ENCODE results near the gene ASXL3. TPM values are rescaled to one million over a fixed set of nuclear protein-coding genes. Genes with fewer than 3 reads are reported as not detected.

ASXL3 gene
- total RNA-seq, 1 experiment from 2014 or later, result not detected

- no peak for DNase-seq (ENCODE audit: low read depth, low spot score)
- Histone ChIP-seq H3K27ac (ENCODE audit: low read depth, low read length) (no peak overlapping the region), H3K9ac (ENCODE audit: low read length) (no peak overlapping the region), H3K4me2 (ENCODE audit: low read length) (no peak overlapping the region), H3K79me2 (ENCODE audit: insufficient read depth, low read length) (no peaks in the 10 kb centered on the region), H3K36me3 (ENCODE audit: control insufficient read depth in 1 of 2, insufficient read depth in 2 of 2, low read length in 2 of 2) (no peaks in the 10 kb centered on the region), H3K4me3 (replicated peaks in 1 of 2; ENCODE audit: low read depth in 1 of 2, low read length in 2 of 2) (no peak overlapping the region), H3K4me1 (ENCODE audit: control insufficient read depth in 1 of 2, insufficient read depth in 2 of 2, low read length in 2 of 2) (no peaks in the 10 kb centered on the region), H3K9me2 (ENCODE audit: insufficient read depth) (no peaks in the 10 kb centered on the region), H2AFZ (ENCODE audit: low read depth, low read length, poor library complexity, severe bottlenecking) (no peak overlapping the region), H3K9me3 (ENCODE audit: control insufficient read depth in 1 of 2, insufficient read depth in 1 of 2, low read depth in 1 of 2, low read length in 2 of 2) (peaks cover 0 to 16% of the 10 kb centered on the region in 2 experiments; a peak in 2 of 4 replicates), H4K20me1 (ENCODE audit: insufficient read depth) (no peaks in the 10 kb centered on the region), H3K27me3 (ENCODE audit: insufficient read depth, low read length) (no peaks in the 10 kb centered on the region)
- TF ChIP-seq POLR2A (IDR thresholded peaks at IDR 0.05; ENCODE audit: borderline replicate concordance, extremely low read depth, insufficient read depth, insufficient read length) (no peak), RAD21 (IDR thresholded peaks at IDR 0.05; ENCODE audit: low read depth) (no peak), MAX (IDR thresholded peaks at IDR 0.05) (no peak), EZH2phosphoT487 (IDR thresholded peaks at IDR 0.05; ENCODE audit: borderline replicate concordance) (no peak), TCF7L2 (IDR thresholded peaks at IDR 0.05; ENCODE audit: borderline replicate concordance, extremely low read depth, insufficient read depth, insufficient read length) (no peak), CBX3 (IDR thresholded peaks at IDR 0.05; ENCODE audit: low read depth) (no peak), SP1 (IDR thresholded peaks at IDR 0.05; ENCODE audit: low read depth) (no peak), POLR2AphosphoS5 (IDR thresholded peaks at IDR 0.05; ENCODE audit: low read depth, low read length) (no peak), ZBTB33 (IDR thresholded peaks at IDR 0.05; ENCODE audit: extremely low read depth, insufficient replicate concordance, low read length) (no peak), REST (IDR thresholded peaks at IDR 0.05; ENCODE audit: low read depth) (no peak), SIN3A (IDR thresholded peaks at IDR 0.05; ENCODE audit: low read depth) (no peak), ZNF274 (IDR thresholded peaks at IDR 0.05; ENCODE audit: low read depth, low read length) (no peak), CTCF (IDR thresholded peaks at IDR 0.05 in 2 of 3, conservative IDR thresholded peaks at IDR 0.05 in 1 of 3; ENCODE audit: borderline replicate concordance in 1 of 3, insufficient read depth in 1 of 3, low read depth in 2 of 3, low read length in 2 of 3) (no peak), EGR1 (IDR thresholded peaks at IDR 0.05; ENCODE audit: low read depth) (no peak), YY1 (IDR thresholded peaks at IDR 0.05; ENCODE audit: extremely low read depth, insufficient replicate concordance, low read depth, low read length) (no peak), CEBPB (IDR thresholded peaks at IDR 0.05; ENCODE audit: low read depth) (no peak), FOSL1 (IDR thresholded peaks at IDR 0.05; ENCODE audit: low read depth) (no peak)
- intact Hi-C loops (cut with micrococcal nuclease), result no loop called here
- no TSS peak for BruUV-seq (replicated peaks)
- no peak for ATAC-seq
- CTCF ChIA-PET, result no interaction called here
- RAD21 ChIA-PET (ENCODE audit: low non-redundant PET in 1 of 2, low total read pairs in 2 of 2, uncharacterized antibody in 2 of 2, unreplicated experiment in 2 of 2), result no interaction called here
- POLR2A ChIA-PET, result no interaction called here
Observed at GRCh38 chr18:33745871-33746545, 168.0 kb downstream of the ASXL3 start.

All from HCT116 (cell line).